GM21528 (cell line): Measurements from ENCODE around the gene GORAB.

Source experiments
- ATAC-seq: cut with Tn5 transposase; IDR thresholded peaks from one replicate; pipeline ENCODE4 v1.9.1; 2021; ENCODE audit warnings: mild to moderate bottlenecking, moderate library complexity; ENCODE audit not compliant: unreplicated experiment, low FRiP score

GORAB gene

DNA sequence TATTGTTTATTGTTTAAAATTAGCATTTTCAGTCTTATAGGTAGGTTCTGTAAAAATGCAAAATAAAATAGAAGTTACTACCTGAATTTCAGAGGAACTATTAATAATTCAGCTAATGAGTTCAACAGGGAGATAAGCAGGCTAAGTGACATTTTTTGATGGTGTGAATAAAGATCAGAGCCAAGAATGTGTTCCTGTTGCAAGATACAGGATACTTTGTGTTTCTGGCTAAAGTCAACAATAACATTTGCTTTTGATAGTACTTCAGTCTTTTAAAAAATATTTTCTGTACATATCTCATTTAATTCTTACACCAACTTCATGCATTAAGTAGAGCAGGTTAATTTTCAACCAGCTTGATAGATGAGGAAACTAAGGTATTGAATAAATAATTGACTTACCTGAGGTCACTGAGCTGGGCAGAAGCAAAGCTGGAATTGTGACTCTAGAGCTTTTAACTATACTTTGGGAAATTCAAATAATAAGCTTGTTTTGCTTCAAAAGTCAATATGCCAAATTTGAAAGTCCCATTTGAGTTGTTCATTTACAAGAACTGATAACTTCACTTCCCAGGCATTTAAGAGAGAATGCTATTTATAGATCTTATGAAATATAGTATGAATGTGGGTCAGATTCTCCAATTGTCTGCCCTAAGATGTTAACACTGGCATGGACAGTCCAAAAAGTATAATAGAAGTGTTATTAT, 6.0 kb downstream of the GORAB start:
- no peak for ATAC-seq

DNA sequence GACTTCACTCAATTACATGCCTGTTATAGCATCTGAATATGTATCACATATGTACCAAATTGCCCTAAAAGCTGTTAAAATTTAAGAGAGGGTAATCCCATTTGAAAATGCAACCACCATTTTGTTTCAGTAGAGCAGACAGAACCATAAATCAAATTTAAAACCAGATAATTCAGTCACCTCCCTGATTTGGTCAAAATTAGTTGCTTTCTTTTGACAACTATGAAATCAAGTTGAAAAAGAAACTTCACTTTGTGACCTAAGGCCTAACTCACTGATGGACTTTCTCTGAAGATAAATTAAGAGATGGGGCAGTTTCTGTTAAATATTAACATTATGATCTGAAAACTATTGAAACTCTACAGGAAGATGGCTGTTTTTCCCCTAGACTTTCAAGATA, 6.7 kb downstream of the GORAB start:
- no peak for ATAC-seq

GRCh38 chr1:170539154-170539553, 7.2 kb downstream of the GORAB start:
- no peak for ATAC-seq

DNA sequence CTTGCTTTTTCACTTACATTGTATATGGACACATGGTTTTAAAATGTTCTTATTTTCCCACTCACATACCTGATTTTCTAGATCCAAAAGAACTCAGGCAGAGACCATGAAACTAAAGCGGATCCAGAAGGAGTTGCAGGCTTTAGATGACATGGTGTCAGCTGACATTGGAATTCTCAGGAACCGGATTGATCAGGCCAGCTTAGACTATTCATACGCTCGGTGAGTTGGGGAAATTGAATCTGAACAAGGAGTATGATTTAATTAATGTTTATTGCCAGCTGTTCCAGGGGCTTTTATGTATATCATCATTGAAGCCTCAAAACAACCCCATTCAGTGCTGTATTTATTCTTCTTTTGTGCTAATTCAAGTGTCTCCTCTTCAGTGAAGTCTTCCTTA, 12.7 kb downstream of the GORAB start:
- ATAC-seq = no peak

- ATAC-seq = no peak
These were observed 13.5 kb downstream of the GORAB start for GRCh38 chr1:170545476-170545875.

DNA sequence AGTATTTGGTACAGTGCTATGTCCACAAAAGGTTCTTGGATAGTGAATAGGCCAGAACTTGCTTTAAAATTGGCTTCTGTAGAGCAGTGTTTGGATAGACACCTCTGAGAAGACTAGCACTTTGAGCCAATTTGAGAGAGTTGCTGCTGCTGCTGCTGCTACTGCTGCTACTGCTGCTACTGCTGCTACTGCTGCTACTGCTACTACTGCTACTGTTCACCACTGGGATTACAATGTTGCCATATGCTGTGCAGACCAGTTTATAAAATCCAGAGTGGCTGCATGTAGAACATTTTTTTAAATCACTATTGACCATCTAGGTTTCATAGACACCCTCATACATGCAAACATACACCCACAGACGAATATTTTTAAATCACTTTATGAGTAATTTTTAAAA, 15.3 kb downstream of the GORAB start:
- ATAC-seq = no peak

- ATAC-seq = no peak
These were observed 16.5 kb downstream of the GORAB start for GRCh38 chr1:170548497-170548896.

- no peak for ATAC-seq
These were observed 23.4 kb downstream of the GORAB start for GRCh38 chr1:170555370-170555769.

GRCh38 chr1:170556917-170557316, 25.0 kb downstream of the GORAB start:
- ATAC-seq = no peak

- ATAC-seq = no peak
These were observed 26.8 kb downstream of the GORAB start for GRCh38 chr1:170558731-170559130.

- no peak for ATAC-seq
These were observed 27.2 kb downstream of the GORAB start for GRCh38 chr1:170559166-170559565.

- no peak for ATAC-seq
These were observed 28.8 kb downstream of the GORAB start for GRCh38 chr1:170560681-170561285.

DNA sequence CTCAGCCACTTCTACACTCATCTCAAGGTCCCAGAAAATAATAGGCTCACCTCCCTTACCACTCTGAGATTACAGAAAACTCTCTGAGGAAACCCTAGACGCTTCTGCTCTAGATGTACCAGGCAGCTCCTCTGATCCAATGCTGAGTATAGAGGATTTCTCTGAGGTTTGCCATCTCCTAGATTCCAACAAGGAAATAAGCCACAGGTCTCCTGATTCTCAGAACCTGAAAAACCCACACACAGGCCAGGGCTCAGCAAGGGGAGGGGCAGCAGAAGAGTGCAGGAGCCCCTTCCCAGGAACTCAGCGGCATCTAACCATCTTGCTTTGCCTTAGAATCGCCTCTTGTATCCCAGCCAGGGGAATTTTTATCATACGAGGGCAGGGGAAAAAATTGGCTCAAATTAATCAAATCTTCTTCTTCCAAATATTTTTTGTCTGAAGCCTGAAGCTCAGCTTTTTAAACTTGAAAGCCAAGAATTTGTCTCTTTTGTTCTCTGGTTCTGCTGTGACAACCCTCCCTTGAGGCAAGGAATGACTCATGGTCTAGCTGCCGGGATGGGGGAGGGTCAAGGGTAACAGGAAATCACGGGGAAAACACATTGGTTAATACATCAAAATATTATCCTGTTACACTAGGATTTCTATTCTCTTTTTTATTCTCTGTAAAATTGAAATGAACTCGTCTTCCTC, 30.8 kb downstream of the GORAB start:
- no peak for ATAC-seq

DNA sequence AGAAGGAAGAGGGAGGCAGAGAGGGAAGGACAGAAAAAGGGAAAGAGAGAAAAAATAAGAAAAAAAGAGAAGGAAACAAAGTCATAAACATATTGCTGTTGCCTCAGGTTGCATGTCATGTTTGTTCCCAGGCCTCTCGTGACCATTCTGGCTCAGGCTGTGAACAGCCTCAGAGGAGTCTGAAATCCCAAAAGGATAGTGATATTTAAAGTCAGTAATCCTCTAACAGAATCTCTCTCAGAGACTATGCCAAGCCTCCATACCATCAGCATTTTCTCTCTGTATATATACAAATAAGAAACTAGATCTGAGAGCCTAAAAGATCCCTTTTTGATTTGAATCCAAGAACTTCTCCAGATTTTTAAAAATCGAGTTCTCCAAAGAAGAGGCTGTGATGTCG, 35.2 kb downstream of the GORAB start:
- ATAC-seq = no peak

DNA sequence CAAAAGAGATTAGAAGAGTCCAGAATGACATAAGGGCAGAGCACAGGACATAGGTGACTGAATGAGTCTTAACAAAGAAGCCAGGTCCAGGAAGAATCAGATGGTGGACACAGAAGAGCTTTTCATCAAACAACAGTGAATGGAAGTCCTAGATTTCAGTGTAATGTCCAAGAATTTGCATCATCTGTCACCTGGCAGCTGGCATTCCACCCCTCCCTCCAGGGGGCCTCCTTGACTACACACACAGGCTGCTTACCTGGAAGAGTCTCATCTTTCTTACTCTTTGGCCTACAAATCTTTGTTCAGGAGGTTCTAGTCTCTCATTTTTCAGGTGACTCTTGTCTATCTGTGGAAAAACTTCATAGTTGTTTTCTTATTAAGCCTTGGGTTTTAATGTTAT, 36.2 kb downstream of the GORAB start:
- no peak for ATAC-seq

DNA sequence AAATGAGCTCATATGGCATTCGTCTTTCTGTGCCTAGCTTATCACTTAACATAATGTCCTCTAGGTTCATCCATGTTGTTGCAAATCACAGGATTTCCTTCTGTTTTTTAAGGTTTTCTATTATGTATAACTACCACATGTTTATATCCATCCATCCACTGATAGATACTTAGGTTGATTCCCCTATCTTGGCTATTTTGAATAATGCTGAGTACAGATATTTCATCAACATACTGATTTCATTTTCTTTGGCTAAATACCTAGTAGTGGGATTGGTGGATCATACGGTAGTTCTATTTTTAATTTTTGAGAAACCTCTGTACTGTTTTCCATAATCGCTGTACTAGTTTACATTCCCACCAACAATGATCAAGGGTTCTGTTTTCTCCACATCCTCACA, 45.0 kb downstream of the GORAB start:
- ATAC-seq = no peak

DNA sequence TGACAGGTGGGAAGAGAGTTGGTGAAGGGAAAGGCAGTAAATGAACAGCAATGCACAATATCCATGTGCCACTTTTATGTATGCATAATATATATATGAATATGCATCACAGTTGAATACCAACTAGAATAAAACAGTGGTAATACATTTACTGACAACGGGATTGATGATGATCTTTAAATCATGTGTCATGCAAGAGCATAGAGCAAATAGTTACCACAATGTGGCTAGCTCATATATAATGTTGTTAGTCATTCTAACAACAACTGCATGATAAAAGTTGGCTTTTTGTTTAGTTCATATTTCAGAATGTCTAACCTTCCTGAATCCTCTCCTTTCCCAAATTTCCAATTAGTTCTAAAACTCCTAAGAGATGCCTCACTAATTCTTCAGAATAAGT, 46.4 kb downstream of the GORAB start:
- ATAC-seq = no peak

GRCh38 chr1:170580636-170581440, 48.9 kb downstream of the GORAB start:
- no peak for ATAC-seq

DNA sequence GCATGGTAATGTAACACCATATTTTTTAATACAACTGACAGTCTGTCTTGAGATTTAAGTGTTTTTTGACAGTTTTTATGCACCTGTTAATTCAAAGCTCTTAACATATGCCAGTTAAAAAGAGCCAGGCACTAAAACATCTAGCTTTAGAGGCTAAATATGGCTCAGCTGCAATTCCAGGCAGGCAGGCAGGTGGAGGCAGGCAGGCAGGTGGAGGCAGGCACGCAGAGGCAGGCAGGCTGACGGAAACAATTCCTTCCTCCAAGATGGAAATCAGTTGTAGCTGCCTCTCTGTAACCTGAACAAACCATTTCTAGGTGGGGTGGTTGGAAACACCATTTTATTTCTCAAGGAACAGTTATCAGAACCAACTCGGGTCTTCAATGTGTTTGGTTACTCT, 51.2 kb downstream of the GORAB start:
- ATAC-seq = no peak

- no peak for ATAC-seq
These were observed 54.6 kb downstream of the GORAB start for GRCh38 chr1:170586321-170587252.
